D721Med (cell line): ENCODE results near the gene NTRK2.

Experiments used
- DNase-seq: peaks from one replicate; pipeline ENCODE4 v3.0.0; 2011; ENCODE audit warnings: low spot score; ENCODE audit not compliant: insufficient read length
- FAIRE-seq: peaks from 2 replicates; lab custom pipeline; 2011; peaks lifted over from hg19 to GRCh38; lab: Jason Lieb, UNC
- CTCF ChIP-seq: IDR thresholded peaks from 2 replicates; pipeline ENCODE4 v1.5.1; 2012; ENCODE audit warnings: mild to moderate bottlenecking, control low read depth; ENCODE audit not compliant: insufficient read depth; ENCODE audit errors: missing control alignments

Gene NTRK2

DNA sequence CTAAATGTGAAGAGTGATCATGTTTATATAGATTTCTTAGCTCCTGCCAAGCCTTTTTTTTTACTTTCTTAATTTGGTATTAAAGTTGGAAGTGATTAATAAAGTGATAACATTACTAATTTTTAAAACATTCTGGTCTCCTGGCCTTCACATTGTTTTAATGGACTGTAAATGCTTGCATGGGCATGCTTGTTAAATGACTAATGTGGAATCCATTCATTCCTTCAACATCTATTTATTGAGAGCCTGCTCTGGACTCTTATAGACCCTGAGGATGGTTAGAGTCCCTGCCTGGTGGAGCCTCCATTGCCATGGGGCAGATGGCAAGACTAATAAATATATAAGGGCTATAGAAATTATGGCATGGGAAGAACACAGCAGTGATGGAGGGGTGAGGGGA lies 103.5 kb downstream of the NTRK2 start:
- FAIRE-seq (no peak), DNase-seq (no peak)
- TF ChIP-seq CTCF, result no peak

DNA sequence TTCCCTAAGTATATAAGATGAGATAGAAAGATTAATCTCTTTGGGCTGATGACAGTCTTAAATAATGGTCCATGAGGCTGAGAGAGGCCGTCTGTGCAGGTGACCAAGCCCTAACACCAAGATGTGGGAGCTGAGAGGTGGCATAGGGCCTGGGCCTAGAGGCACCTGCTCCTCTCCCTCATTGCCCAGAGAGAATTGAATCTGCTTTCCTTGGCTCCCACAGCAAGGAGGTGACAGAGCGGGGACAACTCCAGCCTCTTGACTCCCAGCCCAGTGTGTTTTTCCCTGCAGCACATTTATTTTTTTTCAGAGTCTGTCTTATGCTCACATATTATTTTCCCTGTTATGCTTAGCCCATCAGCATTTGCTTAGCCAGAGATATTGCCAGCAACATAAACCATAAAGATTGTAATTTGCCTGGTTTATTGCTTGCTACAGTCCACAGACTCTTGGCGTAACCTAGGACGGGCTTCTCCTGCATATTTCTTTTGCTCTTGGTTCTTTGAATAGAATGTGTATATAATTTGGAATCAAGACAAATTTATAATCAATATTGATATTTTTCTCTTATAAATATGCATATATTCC lies 105.6 kb downstream of the NTRK2 start:
- TF ChIP-seq CTCF, result no peak
- FAIRE-seq, result no peak

GRCh38 chr9:84778570-84778969 lies 109.0 kb downstream of the NTRK2 start:
- no peak for FAIRE-seq
- DNase-seq, result no peak
- no peak for TF ChIP-seq CTCF

More for the DNA sequence above, 105.6 kb downstream of the NTRK2 start:
- DNase-seq, result no peak

- no peak for TF ChIP-seq CTCF
- DNase-seq (no peak), FAIRE-seq (no peak)
Measured at GRCh38 chr9:84779883-84780282, 110.4 kb downstream of the NTRK2 start.

DNA sequence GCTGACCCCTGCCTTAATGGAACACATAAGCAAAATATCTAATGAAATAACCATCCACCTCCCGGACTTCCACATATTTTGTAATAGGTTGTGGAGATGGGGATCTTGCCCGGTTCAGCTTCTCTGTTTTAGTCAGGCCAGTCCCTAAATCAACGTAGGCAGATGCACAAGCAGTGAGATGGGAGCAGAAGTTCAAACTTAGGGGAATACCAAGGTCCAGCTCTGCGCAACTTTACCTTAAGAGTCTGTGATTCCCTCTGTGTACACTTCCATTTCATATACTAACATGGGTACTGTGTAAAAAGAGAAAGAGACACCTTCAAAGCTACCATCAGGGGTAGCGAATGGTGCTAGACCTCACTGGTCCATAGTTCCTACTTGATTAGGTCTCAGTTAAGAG lies 110.9 kb downstream of the NTRK2 start:
- no peak for TF ChIP-seq CTCF
- no peak for FAIRE-seq
- no peak for DNase-seq

GRCh38 chr9:84781458-84781857 lies 111.9 kb downstream of the NTRK2 start:
- FAIRE-seq (no peak), DNase-seq (no peak)
- TF ChIP-seq CTCF, result peak; percentile 35
